NOMO-1 treated with dmso at 0.1 percent for 144 hours (cell line): ENCODE results near the gene SELENBP1.
A peak's percentile ranks its signal among the peaks of the same experiment; 100 is the strongest.
"Not testable (repeated sequence)": the region's sequence is repeated elsewhere in the genome, so short reads cannot be mapped to it uniquely, and the experiment has no call there.

Source experiments
- DNase-seq: peaks from one replicate; lab custom pipeline; 2025; ENCODE audit not compliant: unreplicated experiment; lab: John Stamatoyannopoulos, UW

The SELENBP1 gene

DNA sequence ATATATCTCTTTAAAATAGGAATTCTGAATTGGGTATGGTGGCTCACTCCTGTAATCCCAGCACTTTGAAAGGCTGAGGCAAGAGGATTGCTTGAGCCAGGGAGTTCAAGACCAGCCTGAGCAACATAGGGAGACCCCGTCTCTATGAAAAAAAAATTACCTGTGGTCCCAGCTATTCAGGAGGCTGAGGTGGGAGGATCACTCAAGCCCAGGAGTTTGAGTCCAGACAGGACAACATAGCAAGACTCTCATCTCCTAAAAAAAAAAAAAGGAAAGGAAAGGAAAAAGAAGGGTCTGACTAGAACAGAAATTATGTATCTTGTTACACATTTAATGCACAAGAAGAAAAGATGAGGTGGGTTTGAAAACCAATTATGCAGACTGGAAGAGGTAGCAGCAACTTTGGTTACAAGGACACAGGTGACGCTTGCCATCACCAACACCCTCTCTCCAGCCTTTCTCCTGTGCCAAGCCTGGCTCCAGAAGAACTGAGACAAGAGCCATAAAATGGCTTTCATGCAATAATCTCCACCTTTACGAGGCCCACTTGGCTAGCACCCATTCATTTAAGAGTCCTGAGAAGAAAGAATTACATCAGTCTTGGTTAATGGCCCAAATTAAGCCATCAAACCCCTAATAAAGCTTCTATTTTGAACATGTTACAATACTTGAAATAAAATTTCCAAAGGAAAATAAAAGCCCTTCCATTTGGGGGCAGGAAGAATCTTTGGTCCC is 4.8 kb upstream of the SELENBP1 start:
- no peak for DNase-seq

DNA sequence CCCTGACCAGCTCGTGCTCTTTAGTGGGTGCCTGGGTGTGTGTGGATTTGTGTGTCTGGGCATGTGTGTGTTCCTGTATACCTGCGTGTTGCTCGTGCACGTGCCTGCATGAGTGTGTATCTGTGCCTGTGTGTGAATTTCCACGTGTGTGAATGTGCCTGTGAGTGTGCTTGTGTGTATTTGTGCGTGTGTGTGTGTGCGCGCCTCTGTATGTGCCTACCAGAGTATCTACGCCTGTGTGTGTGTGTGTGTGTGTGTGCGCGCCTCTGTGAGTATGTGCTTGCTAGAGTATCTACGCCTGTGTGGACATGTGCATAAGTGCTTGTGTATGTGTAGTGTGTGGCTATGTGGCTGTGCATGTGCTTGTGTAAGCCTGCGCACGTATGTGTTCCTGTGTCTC is 691 bp upstream of the SELENBP1 start:
- DNase-seq = no peak

GRCh38 chr1:151371370-151372057 is 991 bp downstream of the SELENBP1 start:
- DNase-seq = no peak

- DNase-seq = no peak
These were observed 2.1 kb downstream of the SELENBP1 start for GRCh38 chr1:151370211-151370911.

GRCh38 chr1:151369621-151370048 is 2.9 kb downstream of the SELENBP1 start:
- DNase-seq = no peak

GRCh38 chr1:151369302-151369610 is 3.2 kb downstream of the SELENBP1 start:
- DNase-seq = no peak

- no peak for DNase-seq
These were observed 3.9 kb downstream of the SELENBP1 start for GRCh38 chr1:151368393-151369301.

DNA sequence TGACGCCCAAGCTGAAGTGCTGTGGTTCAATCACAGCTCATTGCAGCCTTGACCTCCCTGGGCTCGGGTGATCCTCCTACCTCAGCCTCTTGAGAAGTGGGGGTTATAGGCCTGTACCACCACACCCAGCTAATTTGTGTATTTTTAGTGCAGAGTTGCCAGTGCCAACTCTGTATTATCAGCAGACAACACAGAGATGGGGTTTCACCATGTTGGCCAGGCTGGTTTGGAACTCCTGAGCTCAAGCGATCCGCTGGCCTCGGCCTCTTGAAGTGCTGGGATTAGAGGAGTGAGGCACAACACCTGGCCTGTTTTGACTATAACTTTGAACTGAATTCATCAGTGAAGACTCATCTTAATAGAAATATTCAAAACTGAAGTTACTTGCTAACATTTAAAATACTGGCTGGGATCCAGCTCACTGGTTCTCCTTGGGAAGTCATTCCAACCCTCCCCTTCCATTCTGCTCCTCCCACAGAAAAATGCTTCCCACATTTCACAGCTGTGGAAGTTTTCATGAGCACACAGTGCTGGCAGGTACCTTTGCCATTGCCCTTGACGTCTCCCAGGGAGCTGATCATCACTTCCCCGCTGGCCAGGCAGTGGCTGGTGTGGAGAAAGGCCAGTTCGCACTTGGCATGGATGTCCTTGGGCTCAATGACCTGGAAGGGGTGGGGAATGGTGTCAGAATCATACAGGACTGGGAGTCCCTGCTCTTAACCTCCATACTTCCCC is 4.7 kb downstream of the SELENBP1 start:
- DNase-seq = no peak

- no peak for DNase-seq
These were observed 7.5 kb downstream of the SELENBP1 start for GRCh38 chr1:151364996-151365395.

DNA sequence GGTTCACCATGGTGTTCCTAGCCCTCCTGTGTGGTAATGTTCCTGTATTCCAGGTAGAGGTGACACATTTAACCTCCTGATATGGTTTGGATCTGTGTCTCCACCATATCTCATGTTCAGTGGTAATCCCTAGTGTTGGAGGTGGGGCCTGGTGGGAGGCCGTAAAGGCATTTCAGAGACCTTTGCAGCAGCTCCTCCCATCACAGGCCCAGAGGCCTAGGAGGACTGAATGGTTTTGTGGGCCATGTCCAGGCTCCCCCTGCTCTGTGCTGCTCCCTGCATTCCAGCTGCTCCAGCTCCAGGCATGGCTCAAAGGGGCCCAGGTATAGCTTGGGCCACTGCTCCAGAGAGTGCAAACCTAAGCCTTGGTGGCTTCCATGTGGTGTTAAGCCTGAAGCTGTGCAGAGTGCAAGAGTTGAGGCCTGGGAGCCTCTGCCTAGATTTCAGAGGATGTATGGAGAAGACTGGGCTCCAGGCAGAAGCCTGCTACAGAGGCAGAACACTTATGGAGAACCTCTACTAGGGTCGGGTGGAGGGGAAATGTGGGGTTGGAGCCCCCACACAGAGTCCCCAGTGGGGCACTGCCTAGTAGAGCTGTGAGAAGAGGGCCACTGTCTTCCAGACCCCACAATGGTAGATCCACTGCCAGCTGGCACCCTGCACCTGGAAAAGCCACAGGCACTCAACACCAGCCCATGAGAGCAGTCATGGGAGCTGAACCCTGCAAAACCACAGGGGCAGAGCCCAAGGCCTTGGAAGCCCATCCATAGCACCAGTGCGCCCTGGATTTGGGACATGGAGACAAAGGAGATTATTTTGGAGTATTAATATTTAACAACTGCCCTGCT is 10.0 kb downstream of the SELENBP1 start:
- no peak for DNase-seq

GRCh38 chr1:151361883-151362282 is 10.6 kb downstream of the SELENBP1 start:
- no peak for DNase-seq

DNA sequence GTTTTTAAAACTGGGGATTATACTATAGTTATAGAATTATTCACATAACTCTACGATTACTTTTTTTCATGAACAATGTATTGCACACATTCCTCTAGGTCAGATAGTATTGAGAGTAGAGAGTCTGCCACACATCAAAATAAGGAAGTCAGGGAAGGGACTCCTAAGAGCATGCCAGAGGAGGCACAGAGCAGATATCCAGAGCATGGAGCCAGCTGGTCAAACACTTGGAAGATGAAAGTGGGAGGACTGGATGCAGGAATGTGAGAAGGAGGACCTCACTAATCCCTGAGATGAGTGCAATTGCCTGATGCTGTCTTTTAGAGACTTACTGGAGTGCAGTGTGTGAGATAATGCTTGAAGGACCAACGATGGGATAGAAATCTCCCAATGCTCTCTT is 15.8 kb downstream of the SELENBP1 start:
- no peak for DNase-seq

DNA sequence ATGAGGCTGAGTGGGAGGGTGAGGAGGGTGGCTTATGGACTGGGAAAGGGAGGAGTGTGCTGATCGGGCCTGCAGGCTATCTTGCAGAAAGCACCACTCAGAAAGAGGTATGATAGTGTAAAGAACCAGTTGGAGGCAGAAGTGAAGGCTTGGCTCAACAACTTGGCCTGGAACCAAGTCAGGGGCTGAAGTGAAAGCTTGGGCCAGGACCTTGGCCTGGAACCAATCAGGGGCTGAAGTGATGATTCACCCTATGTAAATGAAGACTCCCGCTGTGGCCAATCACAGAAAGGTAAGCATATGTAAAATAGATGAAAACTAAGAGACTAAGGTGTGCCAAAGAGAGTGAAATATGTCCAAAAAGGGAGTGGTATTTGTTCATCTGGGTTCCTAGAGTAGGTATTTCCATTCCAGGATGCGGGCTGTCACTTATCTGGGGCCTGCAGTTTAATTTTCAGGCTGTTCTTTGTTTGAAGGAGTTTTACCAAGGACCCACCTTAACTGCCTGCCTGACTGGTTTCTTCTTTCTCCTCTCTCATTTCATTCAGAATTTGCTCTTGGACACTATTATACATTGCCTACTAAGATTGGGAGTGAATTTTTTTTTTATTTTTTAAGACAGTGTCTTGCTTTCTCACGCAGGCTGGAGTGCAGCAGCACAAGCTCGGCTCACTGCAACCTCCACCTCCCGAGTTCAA is 20.3 kb downstream of the SELENBP1 start:
- DNase-seq = no peak

DNA sequence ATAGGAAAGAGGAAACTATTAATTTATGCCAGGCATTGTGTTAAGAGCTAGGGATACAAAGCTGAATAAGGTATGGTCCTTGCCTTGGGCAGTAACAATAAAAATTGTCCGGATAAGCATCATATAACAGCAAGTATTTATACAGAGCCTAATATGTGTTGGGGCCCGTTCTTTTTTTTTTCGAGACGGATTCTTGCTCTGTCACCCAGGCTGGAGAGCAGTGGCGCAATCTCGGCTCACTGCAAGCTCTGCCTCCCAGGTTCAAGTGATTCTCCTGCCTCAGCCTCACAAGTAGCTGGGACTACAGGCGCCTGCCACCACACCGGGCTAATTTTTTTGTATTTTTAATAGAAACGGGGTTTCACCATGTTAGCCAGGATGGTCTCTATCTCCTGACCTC is 22.2 kb downstream of the SELENBP1 start:
- DNase-seq = not testable (repeated sequence)

- DNase-seq = no peak
These were observed 24.8 kb downstream of the SELENBP1 start for GRCh38 chr1:151347523-151348246.

DNA sequence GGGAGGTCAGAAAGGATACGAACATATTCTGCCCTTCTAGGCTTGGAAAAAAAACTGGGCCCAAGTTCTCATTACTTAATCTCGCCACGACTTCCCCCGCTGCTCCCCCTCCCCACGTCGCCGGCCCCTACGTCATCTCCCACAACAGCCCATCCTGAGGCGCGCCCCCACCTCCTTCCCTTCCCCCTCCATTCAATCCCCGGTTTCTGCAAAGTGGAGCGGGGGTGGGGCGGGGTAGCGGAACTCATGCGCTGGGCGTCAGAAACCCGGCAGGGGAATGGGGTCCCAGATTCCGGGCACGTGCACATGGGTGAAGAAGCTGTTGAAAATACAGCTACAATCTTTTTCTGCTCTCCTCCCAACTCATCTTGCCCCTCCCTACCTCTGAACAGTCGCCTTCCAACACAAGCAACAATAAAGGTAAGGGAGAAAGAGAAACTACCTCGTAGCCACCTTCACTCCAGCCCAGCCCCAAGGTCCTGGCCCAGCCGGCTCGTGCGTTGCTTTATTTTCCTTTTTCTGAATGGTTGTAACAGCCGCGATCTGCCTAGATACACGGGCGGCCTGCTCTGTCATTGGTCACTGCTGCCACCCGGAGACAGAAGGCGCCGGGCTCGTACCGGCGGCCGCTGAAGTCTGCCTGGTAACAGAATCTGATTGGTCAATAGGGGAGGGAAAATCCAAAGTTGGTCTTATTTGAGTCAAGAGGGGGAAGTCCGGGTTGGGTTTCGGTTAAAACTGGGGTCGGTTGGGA is 25.6 kb downstream of the SELENBP1 start, which contains the start of gene RFX5:
Gene RFX5 (minus strand): TSS at position 484 of the 754 bp plus-strand sequence. CDS start 932 bp downstream, outside the sequence.
- peak; percentile 97 for DNase-seq

GRCh38 chr1:151346082-151346768 is 26.3 kb downstream of the SELENBP1 start:
- no peak for DNase-seq
